MV-4-11 (cell line): ENCODE measurements around the gene HINT3.
"Not testable (repeated sequence)": the region's sequence is repeated elsewhere in the genome, so short reads cannot be mapped to it uniquely, and the experiment has no call there.

Source experiments
- DNase-seq: peaks from one replicate; lab custom pipeline; 2025; lab: John Stamatoyannopoulos, UW

The HINT3 gene

DNA sequence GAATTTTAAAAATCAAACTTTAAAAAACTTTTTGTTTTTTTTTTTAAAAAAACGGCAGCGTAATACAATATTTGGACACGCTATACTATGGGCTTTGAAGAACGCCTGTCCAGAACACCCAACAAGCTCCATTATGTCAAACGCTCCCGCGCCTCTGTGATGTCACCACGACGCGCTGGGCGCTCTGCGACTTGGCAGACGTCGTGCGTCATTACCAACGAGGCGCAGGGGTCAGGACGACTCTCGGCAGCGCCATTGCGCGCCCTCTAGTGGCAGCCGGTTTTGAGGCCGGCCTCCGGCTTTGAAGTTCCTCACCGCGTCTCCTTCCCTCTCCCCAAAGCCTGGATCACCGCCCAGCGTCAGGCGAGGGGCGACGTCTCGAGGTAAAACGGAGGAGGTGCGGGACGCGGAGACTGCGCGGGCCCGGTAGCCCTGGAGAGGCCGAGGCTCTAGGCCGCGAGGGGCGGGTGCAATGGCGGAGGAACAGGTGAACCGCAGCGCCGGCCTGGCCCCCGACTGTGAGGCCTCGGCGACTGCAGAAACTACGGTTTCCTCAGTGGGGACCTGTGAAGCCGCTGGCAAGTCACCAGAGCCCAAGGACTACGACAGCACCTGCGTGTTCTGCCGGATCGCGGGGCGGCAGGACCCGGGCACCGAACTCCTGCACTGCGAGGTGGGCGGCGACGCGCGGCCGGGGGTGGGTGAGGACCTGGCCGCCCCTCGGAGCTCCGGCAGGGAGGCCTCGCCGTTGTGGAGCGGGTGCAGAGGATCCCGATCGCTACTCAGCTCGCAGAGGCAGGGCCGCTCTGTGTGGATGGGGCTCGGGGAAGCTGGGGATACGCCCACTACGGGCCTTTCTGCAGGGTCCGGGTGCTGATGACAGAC, at the start of gene HINT3:
TSS of gene HINT3 (plus strand) at position 265 of the 885 bp plus-strand sequence. CDS start at position 473, 208 bp downstream.
- peak; percentile 97 for DNase-seq

DNA sequence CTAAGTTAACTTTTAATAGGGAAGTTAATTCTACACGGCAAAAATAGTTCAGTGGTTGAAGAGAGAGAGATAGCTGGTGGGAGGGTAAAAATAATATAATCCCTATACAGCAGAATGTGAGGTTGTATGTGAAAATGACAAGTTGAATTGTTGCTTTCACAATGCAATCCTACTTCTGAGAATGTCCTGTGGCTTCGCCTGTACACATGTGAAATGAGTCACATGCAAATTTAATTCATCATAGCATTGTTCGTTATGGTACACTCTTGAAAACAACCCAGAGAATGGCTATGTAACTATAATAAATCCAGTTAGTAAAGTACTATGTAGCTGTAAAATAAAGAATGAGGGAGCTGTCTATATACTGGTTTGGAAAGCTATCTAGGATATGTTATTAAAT, 46.0 kb upstream of the HINT3 start:
- peak; percentile 84 for DNase-seq

DNA sequence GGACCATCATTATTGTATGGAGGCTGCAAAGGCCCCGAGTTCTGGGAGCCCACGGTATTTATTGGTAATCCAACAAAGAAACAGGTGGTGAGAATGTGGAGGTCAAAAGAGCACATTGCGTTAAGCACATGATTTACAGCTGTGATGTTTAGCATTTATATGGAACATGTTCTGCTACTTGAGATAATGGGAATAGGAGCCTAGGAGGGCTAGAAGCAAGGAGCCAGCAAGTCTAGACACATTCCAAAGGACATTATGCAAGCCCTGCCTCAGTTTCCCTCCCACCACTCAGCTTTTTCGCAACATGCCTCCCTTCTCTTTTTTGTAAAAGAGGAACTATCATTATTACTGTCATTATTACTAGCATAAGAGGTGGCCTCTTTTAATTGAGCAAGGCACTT, 45.5 kb upstream of the HINT3 start:
- DNase-seq, result peak; percentile 36

DNA sequence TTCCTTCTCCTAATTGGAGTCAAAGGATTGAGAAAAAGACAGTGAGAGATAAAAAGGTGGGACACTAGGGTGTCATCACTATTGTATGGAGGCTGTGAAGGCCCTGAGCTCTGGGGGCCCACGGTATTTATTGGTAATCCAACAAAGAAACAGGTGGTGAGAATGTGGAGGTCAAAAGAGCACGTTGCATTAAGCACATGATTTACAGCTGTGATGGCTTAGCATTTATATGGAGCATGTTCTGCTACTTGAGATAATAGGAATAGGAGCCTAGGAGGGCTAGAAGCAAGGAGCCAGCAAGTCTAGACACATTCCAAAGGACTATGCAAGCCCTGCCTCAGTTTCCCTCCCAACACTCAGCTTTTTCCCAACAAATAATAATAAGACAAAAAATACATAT, 44.1 kb upstream of the HINT3 start:
- DNase-seq, result not testable (repeated sequence)

DNA sequence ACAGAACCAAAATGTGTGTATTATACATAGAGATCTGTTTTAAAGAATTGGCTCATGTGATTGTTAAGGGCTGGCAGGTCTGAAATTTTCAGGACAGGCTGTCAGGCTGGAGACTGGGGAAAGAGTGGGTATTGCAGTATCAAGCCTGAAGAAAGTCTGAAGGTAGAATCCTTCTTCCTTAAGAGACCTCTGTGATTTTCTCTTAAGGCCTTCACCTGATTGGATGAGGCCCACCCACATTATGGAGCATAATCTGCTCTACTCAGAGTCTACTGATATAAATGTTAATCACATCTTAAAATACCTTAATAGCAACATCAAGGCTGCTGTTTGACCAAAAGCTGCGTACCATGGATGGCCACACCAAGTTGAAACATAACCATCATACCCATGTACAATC, 43.4 kb upstream of the HINT3 start:
- DNase-seq, result no peak

DNA sequence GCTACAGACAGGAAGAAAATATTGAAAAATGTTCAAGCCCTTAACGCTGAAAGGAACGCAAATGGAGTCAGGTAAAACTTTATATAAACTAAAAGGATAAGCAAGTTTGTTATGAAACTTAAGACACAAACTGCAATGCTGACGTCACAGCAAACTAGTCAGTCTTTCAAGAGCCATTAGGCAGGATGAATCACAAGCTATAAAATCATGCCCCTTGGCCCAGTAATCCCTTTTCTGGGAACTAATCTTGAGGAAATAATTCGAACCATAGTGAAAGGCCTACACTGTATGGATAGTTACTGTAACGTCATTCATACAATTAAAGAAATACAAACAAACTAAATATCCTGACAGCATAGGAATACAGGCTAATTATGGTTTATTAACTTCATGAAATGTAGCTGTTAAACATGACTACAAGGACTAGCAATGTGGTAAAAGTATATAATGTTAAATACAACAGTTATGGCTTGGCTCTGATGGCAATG, 42.7 kb upstream of the HINT3 start:
- DNase-seq, result peak; percentile 60

DNA sequence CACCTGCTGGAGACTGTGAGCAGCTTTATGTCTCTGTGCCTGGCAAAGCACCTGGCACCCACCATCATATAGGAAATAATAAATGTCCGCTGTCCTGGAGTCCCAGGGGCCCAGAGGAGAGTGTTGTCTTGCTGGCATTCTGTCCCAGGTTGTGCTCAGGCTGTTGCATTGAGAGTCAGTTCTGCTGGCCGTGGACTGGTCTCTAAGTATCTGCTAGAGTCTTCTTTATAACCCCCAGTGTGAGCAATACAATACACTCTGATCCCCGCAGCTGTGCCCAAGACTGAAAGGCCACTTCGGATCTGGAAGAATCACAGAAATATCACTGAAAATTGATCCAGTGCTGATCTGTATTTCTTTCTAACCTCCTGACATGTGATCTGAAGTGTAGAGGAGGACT, 38.3 kb upstream of the HINT3 start:
- no peak for DNase-seq

DNA sequence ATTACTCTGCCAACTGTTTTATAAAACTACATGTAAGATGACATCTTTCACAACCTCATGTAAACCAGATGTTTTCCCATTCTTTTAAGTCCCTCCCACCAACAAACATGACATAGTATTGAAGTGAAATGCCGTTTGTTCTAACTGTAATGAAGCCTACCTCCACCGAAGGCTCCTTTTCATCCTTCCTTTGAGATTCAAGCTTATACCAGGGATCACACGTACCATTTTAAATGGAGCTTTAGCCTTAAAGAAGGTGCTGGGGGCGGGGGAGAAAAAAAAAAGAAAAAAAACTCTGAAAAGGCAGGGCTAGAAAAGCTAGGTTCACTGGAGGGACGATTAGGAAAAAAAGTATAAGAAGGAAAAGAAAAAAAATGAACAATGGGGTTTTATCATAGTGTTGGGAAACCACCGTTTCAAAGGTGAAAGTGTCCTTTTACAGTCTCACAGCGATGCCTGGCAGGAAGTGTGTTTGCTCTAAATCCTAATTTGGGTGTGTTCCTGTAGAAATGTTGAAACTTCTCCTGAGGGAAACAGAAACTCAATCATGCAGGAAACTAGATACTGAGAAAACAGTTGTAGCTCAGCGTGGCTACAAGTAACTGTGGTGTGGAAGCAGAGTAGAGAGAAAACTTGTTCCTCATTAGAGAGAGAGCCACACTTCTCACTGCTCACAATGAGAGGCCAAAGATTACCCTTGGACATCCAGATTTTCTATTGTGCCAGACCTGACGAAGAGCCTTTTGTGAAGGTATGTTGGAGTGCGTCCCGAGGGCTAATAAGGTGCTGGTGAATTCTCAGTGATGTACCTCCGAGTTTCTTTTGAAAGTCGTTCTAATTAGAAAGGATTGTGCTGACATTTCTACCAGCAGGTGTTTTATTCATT, 37.6 kb upstream of the HINT3 start:
- peak; percentile 90 for DNase-seq

DNA sequence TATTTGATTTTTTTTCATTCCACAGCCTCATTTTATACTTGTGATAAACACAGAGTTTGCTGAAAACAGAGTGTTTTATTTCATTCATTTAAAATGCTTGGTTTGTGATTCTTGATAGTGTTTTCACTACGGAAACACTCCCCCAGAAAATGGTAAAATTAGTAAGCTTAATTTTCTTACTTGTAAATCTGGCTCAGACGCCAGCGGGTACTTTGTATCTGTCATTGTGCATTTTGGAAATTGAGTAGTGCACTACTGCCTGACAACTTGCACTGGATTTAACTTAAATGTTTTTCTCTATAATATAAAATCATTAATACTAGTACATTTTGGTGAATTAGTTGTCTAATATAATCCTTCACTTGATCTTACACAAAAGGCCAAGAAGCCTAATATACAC, 37.0 kb upstream of the HINT3 start:
- DNase-seq, result no peak

DNA sequence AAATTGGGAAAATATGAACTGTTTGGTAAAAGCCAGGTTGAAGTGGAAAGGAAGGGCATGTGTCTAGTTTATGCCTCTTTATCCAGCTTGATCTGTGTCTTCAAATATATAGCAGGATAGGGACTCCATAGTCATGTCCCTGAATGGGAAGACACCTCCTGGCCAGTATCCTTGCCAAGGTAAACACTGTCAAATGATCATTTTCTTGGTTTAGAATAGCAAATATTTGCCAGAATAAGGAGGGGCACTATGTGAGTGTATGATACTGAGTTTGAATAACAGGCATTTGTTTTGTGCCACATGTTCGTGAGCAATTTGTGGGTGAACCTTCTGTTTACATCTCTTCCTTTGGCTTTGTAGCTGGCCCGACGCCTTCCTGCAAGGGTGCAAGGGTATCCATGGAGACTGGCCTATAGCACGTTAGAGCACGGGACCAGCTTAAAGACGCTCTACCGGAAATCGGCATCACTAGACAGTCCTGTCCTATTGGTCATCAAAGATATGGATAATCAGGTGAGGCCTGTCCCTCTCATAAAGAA, 34.2 kb upstream of the HINT3 start:
- no peak for DNase-seq

DNA sequence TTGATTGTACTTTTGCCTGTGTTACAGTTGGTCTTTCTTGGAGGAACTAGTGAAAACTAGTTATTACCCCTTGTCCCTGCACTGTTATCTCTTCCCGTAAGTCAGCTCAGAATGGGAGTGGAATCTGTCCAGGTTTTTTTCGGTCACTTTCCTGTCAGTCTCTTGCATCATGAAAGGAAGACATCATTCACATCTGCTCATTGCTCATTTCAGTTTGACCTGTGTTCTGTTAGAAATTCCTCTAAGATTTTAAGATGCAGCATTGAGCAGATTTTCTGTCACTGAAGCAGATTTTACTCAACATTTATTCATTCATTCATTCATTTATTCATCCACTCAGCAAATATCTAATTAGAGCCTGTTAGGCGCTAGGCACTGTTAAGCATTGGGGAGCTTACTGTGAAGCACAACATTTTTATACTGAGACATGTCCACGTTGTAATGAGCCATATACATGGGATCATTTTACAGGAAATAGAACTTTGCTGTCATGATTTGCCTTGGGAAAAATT, 33.1 kb upstream of the HINT3 start:
- DNase-seq, result no peak

DNA sequence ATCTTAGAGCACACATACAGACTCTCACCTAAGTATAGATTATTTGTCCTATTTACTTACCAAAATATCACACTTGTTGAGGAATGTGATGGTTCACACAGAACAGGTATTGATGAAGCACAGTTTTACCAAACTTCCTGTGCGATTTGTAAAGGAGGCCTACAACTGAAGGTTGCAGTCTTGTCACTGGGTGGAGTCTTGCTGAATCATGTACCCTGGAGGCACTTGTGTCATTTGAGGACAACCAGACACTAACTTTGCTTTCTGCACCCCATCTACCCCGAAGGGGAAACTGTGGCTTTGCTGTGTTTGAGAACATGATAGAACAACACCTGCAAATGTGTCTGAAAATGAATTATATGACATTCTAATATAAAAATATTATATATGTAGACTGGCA, 32.4 kb upstream of the HINT3 start:
- DNase-seq, result no peak

DNA sequence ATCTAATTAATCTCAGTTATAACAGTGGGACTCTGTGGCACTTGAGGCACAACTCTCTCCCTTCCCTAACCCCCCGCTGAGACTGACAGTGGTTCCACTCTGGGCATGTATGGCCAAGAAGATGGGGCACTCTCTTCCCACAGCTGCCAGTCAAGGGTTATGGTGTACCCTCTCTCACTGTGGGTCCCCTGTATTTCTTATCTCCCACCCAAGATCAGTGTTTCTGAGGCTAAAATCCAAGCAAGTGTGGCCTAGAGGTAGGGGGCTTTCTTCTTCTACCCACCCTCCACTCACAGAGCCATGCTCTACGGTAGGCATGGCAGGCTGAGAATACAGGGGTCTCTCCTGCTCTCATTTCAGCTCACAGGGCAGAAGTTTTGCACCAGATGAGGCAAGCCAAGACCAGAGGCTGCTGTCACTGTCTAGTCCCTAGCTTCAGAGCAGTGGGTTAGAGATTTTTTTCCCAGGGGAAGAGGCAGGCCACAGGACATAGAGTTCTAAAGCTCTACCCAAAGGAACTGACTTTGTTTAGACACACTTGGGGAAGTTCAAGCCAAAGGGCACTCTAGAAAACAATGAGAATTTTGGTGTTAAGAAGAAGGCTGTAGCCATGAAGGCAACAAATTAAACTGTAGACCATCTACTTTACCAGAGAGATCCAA, 31.7 kb upstream of the HINT3 start:
- DNase-seq, result no peak

DNA sequence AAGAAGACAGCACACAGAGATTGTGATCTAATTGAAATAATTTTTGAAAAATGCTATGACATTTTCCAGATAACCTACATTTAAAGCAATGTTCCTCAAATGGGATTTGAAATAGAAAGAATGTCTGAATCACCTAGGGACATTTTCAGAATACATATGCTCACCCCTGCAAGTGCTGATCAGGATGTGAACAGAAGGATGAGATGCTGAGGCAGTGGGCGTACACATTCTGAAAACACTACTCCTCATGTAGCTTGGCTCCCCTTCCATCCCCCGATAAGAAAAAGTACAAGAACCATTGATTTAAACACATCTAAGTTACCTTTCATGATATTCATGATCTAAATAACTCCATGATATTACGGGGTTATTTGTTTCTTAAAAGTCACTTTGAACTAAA, 29.9 kb upstream of the HINT3 start:
- DNase-seq, result no peak

DNA sequence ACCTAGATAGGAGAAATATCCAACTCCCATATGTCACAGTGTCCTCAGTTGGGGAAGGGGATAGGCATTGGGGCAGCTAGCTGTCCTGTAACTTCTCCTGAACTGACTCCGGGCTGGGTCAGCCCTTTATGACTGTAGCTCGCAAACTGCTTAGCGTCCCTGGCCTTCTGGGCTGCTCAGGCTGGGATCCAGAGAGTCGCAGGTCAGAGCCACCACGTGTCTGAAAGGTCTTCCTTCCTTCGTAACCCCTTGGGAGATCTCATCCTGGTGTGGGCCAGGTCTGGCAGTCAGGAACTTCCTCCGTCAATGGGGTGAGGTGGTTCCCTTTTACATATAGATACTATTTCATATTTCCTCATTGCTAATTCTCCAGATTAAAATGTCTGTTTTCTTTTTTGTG, 28.8 kb upstream of the HINT3 start:
- no peak for DNase-seq

DNA sequence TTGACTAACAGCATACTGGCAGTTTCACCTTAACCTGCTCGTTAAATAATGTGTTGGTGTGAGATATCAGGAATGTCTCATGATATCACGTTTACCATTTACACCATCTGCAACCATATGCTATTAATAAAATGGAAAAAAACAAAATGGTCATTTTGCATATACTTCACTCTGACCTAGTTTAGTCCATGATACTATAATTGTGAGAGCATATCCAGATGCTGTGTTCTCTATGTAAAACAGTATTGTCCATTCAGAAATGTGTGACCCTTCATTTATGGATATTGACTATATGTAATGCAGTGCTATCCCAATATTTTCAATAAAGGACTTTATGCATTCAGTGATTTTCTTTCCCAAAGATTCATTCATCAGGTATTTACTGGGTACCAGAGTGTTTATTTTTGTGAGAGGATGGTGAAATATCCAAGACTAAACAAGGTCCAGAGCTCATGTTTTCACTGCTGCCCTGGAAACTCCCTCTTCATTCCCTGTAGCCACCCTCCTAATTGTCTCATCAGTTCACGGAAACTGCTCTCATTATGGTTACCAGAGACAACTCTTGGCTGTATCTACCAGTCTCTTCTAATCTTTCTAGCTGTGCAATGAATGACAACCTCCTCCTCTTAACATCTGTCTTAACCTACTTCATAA, 25.7 kb upstream of the HINT3 start:
- DNase-seq, result no peak

DNA sequence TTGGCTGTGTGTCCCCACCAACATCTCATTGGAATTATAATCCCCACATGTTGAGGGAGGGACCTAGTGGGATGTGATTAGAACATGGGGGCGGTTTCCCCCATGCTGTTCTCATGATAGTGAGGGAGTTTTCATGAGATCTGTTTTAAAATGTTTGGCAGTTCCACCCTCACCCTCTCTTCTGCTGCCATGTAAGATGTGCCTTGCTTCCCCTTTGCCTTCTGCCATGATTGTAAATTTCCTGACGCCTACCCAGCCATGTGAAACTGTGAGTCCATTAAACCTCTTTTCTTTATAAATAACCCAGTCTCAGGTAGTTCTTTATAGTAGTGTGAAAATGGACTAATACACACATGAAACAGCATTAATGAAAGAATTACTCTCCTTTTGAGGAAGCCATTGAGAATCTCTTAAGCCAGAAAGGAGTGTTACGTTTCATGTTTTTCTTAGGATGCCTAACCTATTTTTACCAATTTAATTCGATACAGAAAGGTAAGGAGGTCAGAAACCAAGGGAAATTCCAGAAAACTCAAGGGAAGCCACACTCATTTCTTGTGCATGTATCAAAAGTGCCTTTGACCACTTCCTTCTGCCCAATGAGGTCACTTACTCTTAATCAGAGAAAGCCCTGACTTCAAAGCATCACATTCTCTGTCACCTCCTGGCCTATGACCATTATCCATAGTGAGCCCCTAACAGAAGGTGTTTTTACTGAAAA, 24.7 kb upstream of the HINT3 start:
- DNase-seq, result no peak

DNA sequence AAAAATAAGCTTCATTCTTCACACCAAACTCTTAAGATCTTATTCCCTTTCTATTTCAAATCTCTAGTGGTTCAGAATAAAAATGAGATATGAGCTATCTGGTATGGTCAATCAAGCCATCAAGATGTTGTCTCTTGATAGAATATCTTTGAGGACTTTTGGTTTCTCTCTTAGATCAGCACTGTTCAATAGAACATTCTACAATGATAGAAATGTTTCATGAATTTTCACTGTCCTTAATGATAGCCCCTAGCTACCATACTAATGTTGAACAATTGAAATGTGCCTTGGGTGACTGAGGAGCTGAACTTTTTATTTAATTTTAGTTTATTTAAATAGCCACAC, 24.1 kb upstream of the HINT3 start:
- no peak for DNase-seq

DNA sequence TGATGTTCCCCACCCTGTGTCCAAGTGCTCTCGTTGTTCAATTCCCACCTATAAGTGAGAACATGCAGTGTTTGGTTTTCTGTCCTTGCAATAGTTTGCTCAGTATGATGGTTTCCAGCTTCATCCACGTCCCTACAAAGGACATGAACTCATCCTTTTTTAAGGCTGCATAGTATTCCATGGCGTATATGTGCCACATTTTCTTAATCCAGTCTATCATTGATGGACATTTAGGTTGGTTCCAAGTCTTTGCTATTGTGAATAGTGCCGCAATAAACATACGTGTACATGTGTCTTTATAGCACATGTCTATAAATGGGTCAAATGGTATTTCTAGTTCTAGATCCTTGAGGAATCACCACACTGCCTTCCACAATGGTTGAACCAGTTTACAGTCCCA, 21.1 kb upstream of the HINT3 start:
- not testable (repeated sequence) for DNase-seq

DNA sequence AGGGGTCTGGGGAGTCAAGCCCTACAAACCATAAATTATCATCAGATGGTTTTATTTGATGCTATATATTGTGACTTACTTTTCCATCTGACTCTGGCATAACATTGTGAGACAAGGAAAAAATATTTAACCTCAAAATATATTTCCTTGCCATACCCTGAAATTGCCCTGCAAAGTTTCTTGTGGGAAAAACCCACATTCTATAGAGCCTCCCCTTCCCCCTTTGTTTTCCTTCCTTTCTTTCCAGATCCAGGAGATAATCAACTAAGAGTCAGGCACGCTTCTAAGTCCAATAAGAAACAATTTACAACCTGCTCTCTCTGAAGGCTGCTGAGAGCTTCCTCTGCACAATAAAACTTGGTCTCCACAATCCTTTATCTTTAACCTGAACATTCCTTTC, 17.5 kb upstream of the HINT3 start:
- no peak for DNase-seq

DNA sequence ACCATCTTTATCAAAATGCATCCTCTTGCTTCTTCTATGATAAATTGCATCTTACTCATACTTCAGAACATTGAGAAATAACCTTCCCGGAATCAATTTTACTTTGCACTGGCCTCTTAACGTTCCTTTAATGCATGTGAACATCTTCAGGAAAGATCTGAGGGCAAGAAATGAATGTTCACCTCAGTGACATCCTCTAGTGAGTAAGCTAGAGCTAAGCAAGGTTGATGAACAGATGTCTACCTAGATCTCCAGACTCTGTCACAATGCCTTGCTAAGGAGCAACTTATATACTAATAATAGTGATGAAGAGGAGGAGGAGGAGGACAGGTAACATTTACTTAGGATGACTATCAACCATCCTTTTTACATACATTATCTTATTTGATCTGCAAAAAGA, 16.8 kb upstream of the HINT3 start:
- no peak for DNase-seq
